Smooth muscle cell (in vitro differentiated cells): ENCODE results near the gene MYRFL. TPM values are rescaled to one million over a fixed set of nuclear protein-coding genes. Genes with fewer than 3 reads are reported as not detected.

Source experiments
- DNase-seq: peaks from one replicate; lab custom pipeline; 2025; ENCODE audit not compliant: unreplicated experiment; lab: John Stamatoyannopoulos, UW
- H2AFZ ChIP-seq: fragments of 200-600 bp; sonication (generic); 2 replicates; pipeline ENCODE4 v1.6.0; 2016; ENCODE audit warnings: antibody characterized with exemption, low read depth, mild to moderate bottlenecking
- H3F3A ChIP-seq: fragments of 200-600 bp; sonication (generic); 2 replicates; pipeline ENCODE4 v1.6.0; 2017; ENCODE audit warnings: antibody characterized with exemption, low read depth
- H3K27ac ChIP-seq: fragments of 200-600 bp; sonication (generic); 2 replicates; pipeline ENCODE4 v1.5.1; 2016; ENCODE audit warnings: low read depth, mild to moderate bottlenecking
- H3K27me3 ChIP-seq: fragments of 200-600 bp; sonication (generic); 2 replicates; pipeline ENCODE4 v1.6.1; 2016; ENCODE audit warnings: low read depth, mild to moderate bottlenecking
- H3K36me3 ChIP-seq: fragments of 200-600 bp; sonication (generic); 2 replicates; pipeline ENCODE4 v1.5.1; 2016; ENCODE audit warnings: low read depth
- H3K4me1 ChIP-seq: fragments of 200-600 bp; sonication (generic); 2 replicates; pipeline ENCODE4 v1.5.1; 2016; ENCODE audit warnings: low read depth
- H3K4me2 ChIP-seq: fragments of 200-600 bp; sonication (generic); 2 replicates; pipeline ENCODE4 v1.6.0; 2016; ENCODE audit warnings: mild to moderate bottlenecking
- H3K4me3 ChIP-seq: fragments of 200-600 bp; sonication (generic); 2 replicates; pipeline ENCODE4 v1.5.1; 2016; ENCODE audit warnings: mild to moderate bottlenecking
- H3K79me2 ChIP-seq: fragments of 200-600 bp; sonication (generic); 2 replicates; pipeline ENCODE4 v1.6.0; 2016; ENCODE audit warnings: low read depth, mild to moderate bottlenecking
- H3K9ac ChIP-seq: fragments of 200-600 bp; sonication (generic); 2 replicates; pipeline ENCODE4 v1.6.0; 2016; ENCODE audit warnings: low read depth
- H3K9me3 ChIP-seq: fragments of 200-600 bp; sonication (generic); replicated peaks from 2 replicates; pipeline ENCODE4 v1.5.1; 2016; ENCODE audit warnings: low read depth
- H4K20me1 ChIP-seq: fragments of 200-600 bp; sonication (generic); 2 replicates; pipeline ENCODE4 v1.6.0; 2016; ENCODE audit warnings: low read depth
- CTCF ChIP-seq: fragments of 200-600 bp; sonication (generic); IDR thresholded peaks from 2 replicates; pipeline ENCODE4 v1.5.1; 2017; ENCODE audit warnings: borderline replicate concordance, mild to moderate bottlenecking, antibody characterized with exemption; ENCODE audit not compliant: insufficient read depth, poor library complexity, severe bottlenecking
- WGBS: methylation state at CpG from one replicate; pipeline ENCODE4 v1.1.7; 2016; ENCODE audit warnings: low lambda C conversion rate; 5-methylcytosine and 5-hydroxymethylcytosine counted together
- polyA plus RNA-seq: library from polyadenylated mRNA; unstranded; fragments of >200 nt; fragmentation: Nextera tagmentation; extraction: Ambion mirVana; gene quantifications from 2 replicates; pipeline ENCODE4 v1.2.1, GENCODE V29; 2016
- total RNA-seq: library from RNA; depleted of rRNA; stranded (reverse); fragments of >200 nt; gene quantifications from 2 replicates; pipeline ENCODE4 v1.2.3, GENCODE V29; 2014

MYRFL gene
- total and polyA plus RNA-seq, 2 experiments from 2014 or later = not detected

GRCh38 chr12:69984241-69984640 is 159.2 kb downstream of the MYRFL start:
- Histone ChIP-seq H3K27ac (no peak overlapping the region), H3K4me2 (no peak overlapping the region), H3K4me1 (peaks cover 13% of the 10 kb centered on the region), H3K36me3 (no peaks in the 10 kb centered on the region), H3K4me3 (no peak overlapping the region), H3K79me2 (no peaks in the 10 kb centered on the region), H2AFZ (no peak overlapping the region), H3F3A (peaks cover 15% of the 10 kb centered on the region), H3K27me3 (no peaks in the 10 kb centered on the region), H3K9me3 (no peaks in the 10 kb centered on the region), H3K9ac (no peak overlapping the region), H4K20me1 (no peaks in the 10 kb centered on the region)
- no peak for TF ChIP-seq CTCF
- 90% methylated on average over 7 of the region's 7 CpGs for WGBS
- no peak for DNase-seq

GRCh38 chr12:69985656-69986055 is 160.6 kb downstream of the MYRFL start:
- Histone ChIP-seq H3K79me2 (no peaks in the 10 kb centered on the region), H2AFZ (no peak overlapping the region), H3K27ac (no peak overlapping the region), H3K4me3 (no peak overlapping the region), H3K9ac (no peak overlapping the region), H3K36me3 (no peaks in the 10 kb centered on the region), H3K4me2 (no peak overlapping the region), H4K20me1 (no peaks in the 10 kb centered on the region), H3K4me1 (peaks cover 13% of the 10 kb centered on the region), H3K27me3 (no peaks in the 10 kb centered on the region), H3F3A (peaks cover 15% of the 10 kb centered on the region), H3K9me3 (no peaks in the 10 kb centered on the region)
- TF ChIP-seq CTCF = peak; percentile 12
- no peak for DNase-seq
- 98% methylated on average over 4 of the region's 4 CpGs for WGBS

- H3K4me3 ChIP-seq = no peak overlapping the region
- no peaks in the 10 kb centered on the region for H4K20me1 ChIP-seq
- H3K27ac ChIP-seq = no peak overlapping the region
- no peaks in the 10 kb centered on the region for H3K79me2 ChIP-seq
- H3K27me3 ChIP-seq = no peaks in the 10 kb centered on the region
- H3K4me1 ChIP-seq = peaks cover 13% of the 10 kb centered on the region
- H3F3A ChIP-seq = peaks cover 15% of the 10 kb centered on the region
- no peak for DNase-seq
- no peaks in the 10 kb centered on the region for H3K36me3 ChIP-seq
- no peak overlapping the region for H3K4me2 ChIP-seq
- H2AFZ ChIP-seq = no peak overlapping the region
- H3K9ac ChIP-seq = no peak overlapping the region
- 96% methylated on average over 3 of the region's 3 CpGs for WGBS
- no peaks in the 10 kb centered on the region for H3K9me3 ChIP-seq
- no peak for TF ChIP-seq CTCF
Measured at GRCh38 chr12:69986114-69986513, 161.1 kb downstream of the MYRFL start.

- WGBS = 3% methylated on average over 2 of the region's 2 CpGs
- Histone ChIP-seq H3K4me1 (peaks cover 13% of the 10 kb centered on the region), H3K4me2 (peak overlapping the region; percentile 75), H3K27ac (peak overlapping the region; percentile 97), H2AFZ (peak overlapping the region; percentile 89), H4K20me1 (no peaks in the 10 kb centered on the region), H3K27me3 (no peaks in the 10 kb centered on the region), H3K79me2 (no peaks in the 10 kb centered on the region), H3K9me3 (no peaks in the 10 kb centered on the region), H3K36me3 (no peaks in the 10 kb centered on the region), H3K4me3 (peak overlapping the region; percentile 37), H3K9ac (peak overlapping the region; percentile 79), H3F3A (peaks cover 15% of the 10 kb centered on the region)
- DNase-seq = no peak
- no peak for TF ChIP-seq CTCF
Measured at GRCh38 chr12:69987579-69988091, 162.6 kb downstream of the MYRFL start.
